ENCODE measurements around the gene TMEM132C. TPM values are rescaled to one million over a fixed set of nuclear protein-coding genes. Genes with fewer than 3 reads are reported as not detected.

Gene TMEM132C
- total and polyA plus RNA-seq, 3 donors from 2014 or later = 2.9 to 5.5 (median 3.3) TPM

- WGBS, 2 donors = 84 to 91% methylated on average over 3 of the region's 3 CpGs
- no peak for DNase-seq
- no peak overlapping the region for H3K27ac ChIP-seq
- H3K36me3 ChIP-seq (ENCODE audit: low read depth, missing control alignments) = no peaks in the 10 kb centered on the region
- no peaks in the 10 kb centered on the region for H3K9me3 ChIP-seq
- H3K27me3 ChIP-seq = no peaks in the 10 kb centered on the region
- no peaks in the 10 kb centered on the region for H3K4me1 ChIP-seq
- intact Hi-C loops (cut with DNase I; ENCODE audit: low total_unique reads) = no loop called here
- no peak overlapping the region for H3K4me3 ChIP-seq
- TF ChIP-seq, protein P1, sequence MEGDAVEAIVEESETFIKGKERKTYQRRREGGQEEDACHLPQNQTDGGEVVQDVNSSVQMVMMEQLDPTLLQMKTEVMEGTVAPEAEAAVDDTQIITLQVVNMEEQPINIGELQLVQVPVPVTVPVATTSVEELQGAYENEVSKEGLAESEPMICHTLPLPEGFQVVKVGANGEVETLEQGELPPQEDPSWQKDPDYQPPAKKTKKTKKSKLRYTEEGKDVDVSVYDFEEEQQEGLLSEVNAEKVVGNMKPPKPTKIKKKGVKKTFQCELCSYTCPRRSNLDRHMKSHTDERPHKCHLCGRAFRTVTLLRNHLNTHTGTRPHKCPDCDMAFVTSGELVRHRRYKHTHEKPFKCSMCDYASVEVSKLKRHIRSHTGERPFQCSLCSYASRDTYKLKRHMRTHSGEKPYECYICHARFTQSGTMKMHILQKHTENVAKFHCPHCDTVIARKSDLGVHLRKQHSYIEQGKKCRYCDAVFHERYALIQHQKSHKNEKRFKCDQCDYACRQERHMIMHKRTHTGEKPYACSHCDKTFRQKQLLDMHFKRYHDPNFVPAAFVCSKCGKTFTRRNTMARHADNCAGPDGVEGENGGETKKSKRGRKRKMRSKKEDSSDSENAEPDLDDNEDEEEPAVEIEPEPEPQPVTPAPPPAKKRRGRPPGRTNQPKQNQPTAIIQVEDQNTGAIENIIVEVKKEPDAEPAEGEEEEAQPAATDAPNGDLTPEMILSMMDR (IDR thresholded peaks at IDR 0.05) = no peak
- TF ChIP-seq POLR2A (IDR thresholded peaks at IDR 0.05) = no peak
These were observed 339.6 kb downstream of the TMEM132C start for GRCh38 chr12:128606538-128606937.

GRCh38 chr12:128606970-128607369 is 340.0 kb downstream of the TMEM132C start:
- no peak for TF ChIP-seq POLR2A (IDR thresholded peaks at IDR 0.05)
- TF ChIP-seq, protein P1 (IDR thresholded peaks at IDR 0.05) = no peak
- Histone ChIP-seq H3K9me3 (no peaks in the 10 kb centered on the region), H3K27ac (no peak overlapping the region), H3K36me3 (ENCODE audit: low read depth, missing control alignments) (no peaks in the 10 kb centered on the region), H3K4me3 (no peak overlapping the region), H3K27me3 (no peaks in the 10 kb centered on the region), H3K4me1 (no peaks in the 10 kb centered on the region)
- 89 to 91% methylated on average over 4 of the region's 4 CpGs for WGBS, 2 donors
- DNase-seq = no peak
- intact Hi-C loops (cut with DNase I; ENCODE audit: low total_unique reads) = no loop called here

- 91% methylated on average over 4 of the region's 4 CpGs for WGBS, 2 donors
- TF ChIP-seq, protein P1 (IDR thresholded peaks at IDR 0.05) = no peak
- TF ChIP-seq POLR2A (IDR thresholded peaks at IDR 0.05) = no peak
- intact Hi-C loops (cut with DNase I; ENCODE audit: low total_unique reads) = no loop called here
These were observed 340.7 kb downstream of the TMEM132C start for GRCh38 chr12:128607641-128608040.

DNA sequence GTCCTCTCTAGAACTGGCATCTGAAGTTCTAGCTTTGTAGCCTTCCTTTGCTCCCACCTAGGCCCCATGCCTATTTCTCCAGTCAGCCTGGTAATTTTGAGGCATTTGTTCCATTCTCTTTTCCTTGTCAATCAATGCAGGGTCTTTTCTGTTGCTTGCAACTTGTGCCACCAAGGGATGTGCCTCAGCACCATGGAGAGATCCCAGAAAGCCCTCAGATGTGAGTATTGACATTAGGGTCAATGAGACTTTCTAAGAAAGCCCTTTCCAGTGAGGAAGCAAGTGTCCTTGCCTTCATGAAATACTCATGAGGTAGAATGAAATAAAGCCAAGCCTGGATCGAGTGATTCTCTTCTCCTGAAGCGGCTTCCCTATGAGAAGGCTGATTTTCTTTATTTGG is 342.9 kb downstream of the TMEM132C start:
- Histone ChIP-seq H3K9me3 (no peaks in the 10 kb centered on the region), H3K27me3 (no peaks in the 10 kb centered on the region), H3K4me1 (peaks cover 7% of the 10 kb centered on the region), H3K36me3 (ENCODE audit: low read depth, missing control alignments) (no peaks in the 10 kb centered on the region), H3K27ac (no peak overlapping the region), H3K4me3 (no peak overlapping the region)
- intact Hi-C loops (cut with DNase I; ENCODE audit: low total_unique reads) = no loop called here
- TF ChIP-seq, protein P1 (IDR thresholded peaks at IDR 0.05) = no peak
- no peak for TF ChIP-seq POLR2A (IDR thresholded peaks at IDR 0.05)
- WGBS, 2 donors = 91 to 95% methylated on average over 2 of the region's 2 CpGs
- DNase-seq = no peak

More at GRCh38 chr12:128607641-128608040, 340.7 kb downstream of the TMEM132C start:
- H3K27ac ChIP-seq = no peak overlapping the region
- H3K36me3 ChIP-seq (ENCODE audit: low read depth, missing control alignments) = no peaks in the 10 kb centered on the region
- H3K27me3 ChIP-seq = no peaks in the 10 kb centered on the region
- H3K4me3 ChIP-seq = no peak overlapping the region
- DNase-seq = no peak
- peaks cover 4% of the 10 kb centered on the region for H3K4me1 ChIP-seq
- H3K9me3 ChIP-seq = no peaks in the 10 kb centered on the region

DNA sequence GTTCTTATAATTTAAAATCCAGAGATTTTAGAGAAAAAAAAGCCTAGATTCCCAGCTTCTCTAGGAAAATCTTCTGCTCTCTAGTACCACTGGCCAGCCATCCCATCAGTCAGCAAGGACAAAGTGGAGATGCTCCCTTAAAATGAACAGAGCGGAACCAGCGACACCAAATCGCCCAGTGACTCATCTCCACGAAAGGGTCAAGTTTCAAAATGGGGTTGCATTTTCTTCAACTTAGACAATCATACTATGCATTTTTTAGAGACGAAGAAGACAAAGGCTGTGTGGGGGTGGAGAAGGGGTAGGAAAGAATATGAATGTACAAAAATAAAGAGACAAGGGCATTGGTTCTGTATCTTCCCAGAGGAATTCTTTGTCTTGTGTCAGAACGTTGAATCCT is 344.8 kb downstream of the TMEM132C start:
- TF ChIP-seq, protein P1 (IDR thresholded peaks at IDR 0.05) = no peak
- no peak for TF ChIP-seq POLR2A (IDR thresholded peaks at IDR 0.05)
- H3K36me3 ChIP-seq (ENCODE audit: low read depth, missing control alignments) = no peaks in the 10 kb centered on the region
- H3K27me3 ChIP-seq = no peaks in the 10 kb centered on the region
- 62 to 66% methylated on average over 6 of the region's 6 CpGs for WGBS, 2 donors
- intact Hi-C loops (cut with DNase I; ENCODE audit: low total_unique reads) = no loop called here
- no peak overlapping the region for H3K4me3 ChIP-seq
- H3K4me1 ChIP-seq = peaks cover 7% of the 10 kb centered on the region
- DNase-seq = no peak
- H3K9me3 ChIP-seq = no peaks in the 10 kb centered on the region
- H3K27ac ChIP-seq = no peak overlapping the region
